Measurements from ENCODE around the gene NOTCH1.

DNA sequence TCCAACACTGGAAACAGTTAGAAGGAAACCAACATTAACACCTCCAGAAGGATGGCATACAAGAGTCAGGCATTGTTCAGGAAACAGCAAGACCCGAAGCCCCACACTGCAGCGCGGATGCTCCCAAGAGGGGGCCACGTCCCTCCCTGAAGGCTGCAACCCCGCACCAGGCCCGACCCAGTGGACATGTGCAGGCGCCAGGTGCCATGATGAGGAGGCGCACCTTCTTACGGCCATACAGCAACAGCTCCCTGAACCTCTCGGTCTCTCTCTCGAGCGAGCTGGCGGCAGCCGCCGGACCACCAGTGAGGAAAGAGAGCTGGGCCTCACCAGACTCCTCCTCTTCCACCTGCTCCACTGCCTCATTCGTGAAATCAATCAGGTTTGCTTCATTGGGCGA is 83.2 kb downstream of the NOTCH1 start:
- TF ChIP-seq CTCF (conservative IDR thresholded peaks at IDR 0.05; ENCODE audit: low read depth, low read length) = no peak
- TF ChIP-seq EZH2 (IDR thresholded peaks at IDR 0.05; ENCODE audit: borderline replicate concordance, low read depth, low read length, poor library complexity, severe bottlenecking) = no peak

Measured in A673 (cell line).